Immature natural killer cell (primary cell): ENCODE data around the gene LMAN1L. TPM values are rescaled to one million over a fixed set of nuclear protein-coding genes. Genes with fewer than 3 reads are reported as not detected.

Experiments
- DNase-seq, 3 donors: peaks; one replicate each; pipeline ENCODE4 v3.0.0; 2022; ENCODE audit warnings: mixed read lengths in 1 of 3
- H3K27ac Mint-ChIP-seq, 6 donors: one replicate each; pipeline ENCODE4 v1.8.0; 2020; ENCODE audit warnings: mixed read lengths in 6 of 6, mild to moderate bottlenecking in 5 of 6, inconsistent platforms in 4 of 6, moderate library complexity in 3 of 6
- H3K27me3 Mint-ChIP-seq, 3 donors: one replicate each; pipeline ENCODE4 v1.8.0; 2020 to 2021; ENCODE audit warnings: low read depth in 3 of 3, mild to moderate bottlenecking in 3 of 3, mixed read lengths in 3 of 3, moderate library complexity in 3 of 3, inconsistent platforms in 1 of 3
- H3K36me3 Mint-ChIP-seq, 3 donors: one replicate each; pipeline ENCODE4 v1.8.0; 2020; ENCODE audit warnings: mixed read lengths in 3 of 3, inconsistent platforms in 2 of 3, mild to moderate bottlenecking in 2 of 3
- H3K4me1 Mint-ChIP-seq, 2 donors: one replicate each; pipeline ENCODE4 v1.8.0; 2020; ENCODE audit warnings: inconsistent platforms in 2 of 2, mild to moderate bottlenecking in 2 of 2, mixed read lengths in 2 of 2, moderate library complexity in 1 of 2
- H3K4me3 Mint-ChIP-seq, 5 donors: one replicate each; pipeline ENCODE4 v1.8.0; 2020; ENCODE audit warnings: mild to moderate bottlenecking in 5 of 5, mixed read lengths in 5 of 5, inconsistent platforms in 3 of 5, moderate library complexity in 3 of 5
- H3K9me3 Mint-ChIP-seq, 6 donors: one replicate each; pipeline ENCODE4 v1.8.0; 2020; ENCODE audit warnings: mild to moderate bottlenecking in 6 of 6, mixed read lengths in 6 of 6, inconsistent platforms in 4 of 6, moderate library complexity in 3 of 6
- polyA plus RNA-seq, 3 donors: library from polyadenylated mRNA; unstranded; fragments of 300-500 nt; fragmentation: Illumina TruSeq; gene quantifications; one replicate each; pipeline ENCODE4 v1.2.3, GENCODE V29; 2021

Gene LMAN1L
- polyA plus RNA-seq, 3 donors from 2014 or later, result not detected

DNA sequence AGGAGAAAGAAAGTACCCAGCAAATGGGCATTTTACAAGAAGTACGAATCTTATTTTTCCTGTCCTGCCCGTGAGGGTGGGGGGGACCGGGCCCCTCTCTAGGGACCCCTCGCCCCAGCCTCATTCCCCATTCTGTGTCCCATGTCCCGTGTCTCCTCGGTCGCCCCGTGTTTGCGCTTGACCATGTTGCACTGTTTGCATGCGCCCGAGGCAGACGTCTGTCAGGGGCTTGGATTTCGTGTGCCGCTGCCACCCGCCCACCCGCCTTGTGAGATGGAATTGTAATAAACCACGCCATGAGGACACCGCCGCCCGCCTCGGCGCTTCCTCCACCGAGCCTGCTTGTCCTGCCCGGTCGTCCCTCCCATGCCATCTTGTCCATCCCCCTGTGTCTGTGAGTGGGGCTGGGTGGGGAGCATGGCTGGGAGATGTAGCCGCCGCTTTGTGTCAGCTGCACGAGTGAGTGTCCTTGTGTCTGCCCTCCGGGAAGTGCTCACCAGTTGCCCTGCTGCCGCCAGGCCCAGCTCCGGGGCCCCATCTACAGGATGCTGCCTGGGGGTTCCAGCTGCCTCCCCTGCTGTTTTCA, 9.7 kb upstream of the LMAN1L start:
- no peak overlapping the region for H3K4me3 Mint-ChIP-seq
- H3K27me3 Mint-ChIP-seq, result peaks cover 1 to 9% (median 9%) of the 10 kb centered on the region in 3 donors

DNA sequence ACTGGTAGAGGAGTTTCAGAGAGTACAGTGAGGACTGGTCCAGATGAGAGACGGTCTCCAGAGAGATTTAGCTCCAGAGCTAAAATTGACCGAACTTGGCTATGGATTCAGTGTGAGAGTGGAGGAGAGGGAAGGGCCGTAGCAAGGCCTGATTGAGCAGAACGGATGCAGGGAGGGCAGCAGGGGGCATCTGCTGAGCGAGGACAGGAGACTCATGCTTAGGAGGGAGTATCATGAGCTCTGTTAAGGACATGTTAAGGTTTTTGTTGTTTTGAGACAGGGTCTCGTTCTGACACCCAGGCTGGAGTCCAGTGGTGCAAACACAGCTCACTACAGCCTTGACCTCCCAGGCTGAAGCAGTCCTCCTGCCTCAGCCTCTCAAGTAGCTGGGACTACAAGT, 7.7 kb upstream of the LMAN1L start:
- Mint-ChIP-seq H3K4me1 (peaks cover 32 to 37% of the 10 kb centered on the region in 2 donors), H3K36me3 (peaks cover 3 to 15% (median 5%) of the 10 kb centered on the region in 3 donors), H3K4me3 (no peak overlapping the region), H3K9me3 (no peaks in the 10 kb centered on the region), H3K27me3 (peaks cover 1 to 6% (median 6%) of the 10 kb centered on the region in 3 donors), H3K27ac (peak overlapping the region; percentile 56 to 89 (median 84))
- no peak for DNase-seq

More for the DNA sequence above, 9.7 kb upstream of the LMAN1L start:
- no peaks in the 10 kb centered on the region for H3K9me3 Mint-ChIP-seq
- no peak overlapping the region for H3K27ac Mint-ChIP-seq
- peaks cover 39 to 55% of the 10 kb centered on the region in 2 donors for H3K4me1 Mint-ChIP-seq
- no peak for DNase-seq
- H3K36me3 Mint-ChIP-seq, result peaks cover 3 to 22% (median 5%) of the 10 kb centered on the region in 3 donors

DNA sequence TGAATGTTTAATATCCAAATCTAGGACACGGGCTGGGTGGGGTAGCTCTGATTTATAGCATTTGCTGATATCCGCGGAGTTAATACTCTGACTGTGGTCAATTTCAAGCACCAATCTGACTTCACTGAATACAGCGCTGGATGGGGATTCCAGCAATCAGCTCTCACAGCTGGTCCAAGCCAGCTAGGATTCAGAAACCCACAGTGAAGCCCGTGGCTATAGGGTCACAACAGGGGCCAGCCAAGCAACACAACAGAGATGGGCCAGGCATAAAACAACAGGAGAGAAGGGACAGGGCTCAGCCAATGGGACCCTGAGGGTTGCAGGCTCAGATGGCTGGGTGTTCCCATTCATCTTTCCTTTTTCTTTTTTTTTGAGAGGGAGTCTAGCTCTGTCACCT, 5.4 kb upstream of the LMAN1L start:
- H3K4me1 Mint-ChIP-seq, result peaks cover 23 to 26% of the 10 kb centered on the region in 2 donors
- H3K4me3 Mint-ChIP-seq, result no peak overlapping the region
- H3K27me3 Mint-ChIP-seq, result peaks cover 0 to 3% (median 1%) of the 10 kb centered on the region in 3 donors
- peaks cover 3 to 11% (median 5%) of the 10 kb centered on the region in 3 donors for H3K36me3 Mint-ChIP-seq
- no peak for DNase-seq
- H3K9me3 Mint-ChIP-seq, result no peaks in the 10 kb centered on the region
- H3K27ac Mint-ChIP-seq, result peak overlapping the region; percentile 54 to 94 (median 78)

DNA sequence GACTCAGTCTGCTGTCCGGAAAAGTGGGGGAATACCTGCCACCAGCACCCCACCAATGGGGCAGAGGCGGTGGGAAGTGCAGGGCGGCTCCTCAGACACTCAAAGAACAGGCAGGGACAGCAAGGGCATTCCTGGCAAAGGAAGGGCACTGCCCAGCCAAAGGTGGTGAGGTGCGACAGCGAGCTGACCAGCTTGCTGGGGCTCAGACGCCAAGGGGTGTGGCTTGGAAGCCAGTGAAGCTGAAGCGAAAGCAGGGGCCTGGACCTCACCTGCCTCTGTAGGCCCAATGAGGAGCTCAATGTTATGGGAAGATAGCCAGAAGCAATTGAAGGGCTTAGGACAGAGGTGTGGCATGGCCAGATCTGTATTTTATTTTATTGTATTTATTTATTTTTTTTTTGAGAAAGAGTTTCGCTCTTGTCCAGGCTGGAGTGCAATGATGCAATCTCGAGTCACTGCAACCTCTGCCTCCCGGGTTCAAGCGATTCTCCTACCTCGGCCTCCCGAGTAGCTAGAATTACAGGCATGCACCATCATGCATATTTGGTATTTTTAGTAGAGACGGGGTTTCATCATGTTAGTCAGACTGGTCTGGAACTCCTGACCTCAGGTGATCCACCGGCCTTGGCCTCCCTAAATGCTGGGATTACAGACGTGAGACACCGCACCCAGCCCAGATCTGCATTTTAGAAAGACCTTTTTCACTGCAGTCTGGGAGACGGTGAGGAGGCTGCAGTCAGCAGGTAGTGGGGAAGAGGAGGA, 4.4 kb upstream of the LMAN1L start:
- Mint-ChIP-seq H3K9me3 (no peaks in the 10 kb centered on the region), H3K36me3 (peaks cover 3 to 7% (median 5%) of the 10 kb centered on the region in 3 donors), H3K27ac (peak overlapping the region; percentile 27 to 91 (median 79)), H3K4me1 (peaks cover 23 to 26% of the 10 kb centered on the region in 2 donors), H3K27me3 (peaks cover 0 to 3% (median 1%) of the 10 kb centered on the region in 3 donors), H3K4me3 (no peak overlapping the region)
- DNase-seq, result no peak

DNA sequence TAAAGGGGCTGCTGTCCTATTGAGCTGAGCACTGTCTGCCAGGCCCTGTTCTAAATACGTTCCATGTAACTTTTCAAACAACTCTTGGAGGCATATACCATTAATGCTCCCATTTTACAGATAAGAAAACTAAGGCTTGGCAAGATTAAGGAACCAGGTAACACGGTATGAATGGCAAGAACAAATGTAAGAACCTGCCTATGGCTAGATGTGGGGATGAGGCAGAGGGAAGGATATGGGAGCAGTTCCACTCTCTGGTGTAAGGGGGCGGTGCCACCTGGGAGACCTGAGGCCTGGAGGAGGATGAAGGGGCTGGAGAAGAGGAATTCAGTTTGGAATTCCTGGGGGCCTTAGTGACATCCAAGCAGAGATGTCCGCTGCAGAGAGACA, 3.8 kb upstream of the LMAN1L start:
- Mint-ChIP-seq H3K4me1 (peaks cover 23 to 25% of the 10 kb centered on the region in 2 donors), H3K9me3 (no peaks in the 10 kb centered on the region), H3K4me3 (no peak overlapping the region), H3K27me3 (peaks cover 0 to 3% (median 1%) of the 10 kb centered on the region in 3 donors), H3K36me3 (peaks cover 3 to 6% (median 4%) of the 10 kb centered on the region in 3 donors), H3K27ac (peak overlapping the region in 2 of 6 donors; percentile 11 to 27)
- no peak for DNase-seq

DNA sequence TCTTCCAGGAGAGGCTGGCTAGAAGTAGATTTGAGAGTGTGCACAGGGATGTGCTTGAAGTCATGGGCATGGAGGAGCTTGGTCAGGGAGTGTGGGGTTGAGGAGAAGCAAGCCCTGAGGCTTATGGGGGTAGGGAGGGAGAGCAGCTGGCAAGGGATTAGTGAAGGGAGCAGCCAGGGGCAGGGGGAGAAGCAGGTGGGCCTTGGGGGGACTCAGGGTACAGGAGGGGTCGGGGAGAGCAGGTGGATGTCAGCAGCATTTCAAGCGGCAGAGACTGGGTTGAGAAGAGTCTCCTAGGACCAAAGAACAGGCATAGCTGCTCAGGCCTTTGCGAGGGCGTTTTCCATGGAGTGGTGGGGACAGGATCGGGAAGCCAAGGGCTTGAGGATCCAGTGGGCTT, 3.4 kb upstream of the LMAN1L start:
- Mint-ChIP-seq H3K4me1 (peaks cover 21 to 23% of the 10 kb centered on the region in 2 donors), H3K27me3 (peaks cover 0 to 3% (median 1%) of the 10 kb centered on the region in 3 donors), H3K36me3 (peaks cover 0 to 2% (median under 1%) of the 10 kb centered on the region in 3 donors), H3K4me3 (no peak overlapping the region), H3K27ac (peak overlapping the region in 2 of 6 donors; percentile 29 to 53), H3K9me3 (no peaks in the 10 kb centered on the region)
- DNase-seq, result no peak

DNA sequence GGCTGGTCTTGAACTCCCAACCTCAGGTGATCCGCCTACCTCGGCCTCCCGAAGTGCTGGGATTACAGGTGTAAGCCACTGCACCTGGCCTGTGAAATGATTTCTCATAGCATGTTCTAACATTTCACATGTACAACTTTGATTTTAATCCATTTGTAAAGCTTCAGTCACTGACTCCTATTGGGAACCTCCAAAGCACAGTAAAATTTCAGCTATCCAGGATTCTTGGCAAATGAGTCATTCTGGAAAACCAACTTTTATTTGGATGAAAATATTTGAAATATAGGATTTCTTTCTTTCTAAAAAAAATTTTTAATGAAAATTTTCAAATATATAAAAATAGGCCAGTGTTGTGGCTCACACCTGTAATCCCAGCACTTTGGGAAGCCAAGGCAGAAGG, 2.7 kb upstream of the LMAN1L start:
- H3K9me3 Mint-ChIP-seq, result no peaks in the 10 kb centered on the region
- H3K4me1 Mint-ChIP-seq, result peaks cover 19 to 23% of the 10 kb centered on the region in 2 donors
- H3K36me3 Mint-ChIP-seq, result no peaks in the 10 kb centered on the region
- peaks cover 0 to 3% (median 1%) of the 10 kb centered on the region in 3 donors for H3K27me3 Mint-ChIP-seq
- no peak for DNase-seq
- H3K4me3 Mint-ChIP-seq, result no peak overlapping the region
- no peak overlapping the region for H3K27ac Mint-ChIP-seq

DNA sequence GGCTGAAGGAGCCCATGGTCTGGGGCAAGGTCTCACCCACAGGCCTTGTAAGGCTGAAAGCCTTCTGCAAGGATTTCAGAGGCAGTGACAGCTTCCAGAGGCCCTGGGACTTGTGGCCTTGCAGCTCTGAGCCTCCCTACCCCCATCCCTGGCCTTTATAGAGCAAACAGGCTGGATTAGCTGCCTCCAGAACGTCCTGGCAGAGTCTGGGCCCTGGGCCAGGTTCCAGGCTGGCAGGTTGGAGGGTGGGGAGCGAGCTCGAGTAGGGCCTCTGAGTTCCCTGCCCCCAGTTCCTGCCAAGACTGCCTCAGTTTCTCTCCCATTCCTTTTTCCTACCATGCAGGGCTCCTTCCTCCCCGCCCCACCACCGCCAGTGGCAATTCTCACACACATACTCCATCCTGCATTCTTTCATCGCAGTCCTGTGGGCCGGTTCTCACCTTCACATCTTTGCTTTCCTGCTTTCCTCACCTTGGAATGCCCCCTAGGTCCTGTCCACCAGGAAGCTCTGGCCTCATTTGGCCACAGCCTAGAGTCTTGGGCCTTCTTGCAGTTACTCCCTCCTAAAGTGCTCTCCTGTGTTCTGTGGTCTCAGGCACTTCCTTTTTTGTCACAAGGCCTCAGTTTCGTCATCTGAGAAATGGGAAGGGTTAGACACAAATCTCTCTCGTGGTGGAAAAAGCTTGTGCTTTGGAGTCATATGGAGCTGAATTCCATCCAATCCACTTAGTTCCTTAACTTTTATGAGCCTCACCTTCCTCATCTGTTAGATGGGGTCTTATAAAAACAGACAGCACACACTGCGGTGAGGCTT, 2.7 kb downstream of the LMAN1L start:
- no peak overlapping the region for H3K27ac Mint-ChIP-seq
- H3K27me3 Mint-ChIP-seq, result no peaks in the 10 kb centered on the region
- DNase-seq, result no peak
- no peaks in the 10 kb centered on the region for H3K36me3 Mint-ChIP-seq
- H3K9me3 Mint-ChIP-seq, result no peaks in the 10 kb centered on the region
- no peak overlapping the region for H3K4me3 Mint-ChIP-seq
- peaks cover 0 to 5% of the 10 kb centered on the region in 2 donors for H3K4me1 Mint-ChIP-seq

DNA sequence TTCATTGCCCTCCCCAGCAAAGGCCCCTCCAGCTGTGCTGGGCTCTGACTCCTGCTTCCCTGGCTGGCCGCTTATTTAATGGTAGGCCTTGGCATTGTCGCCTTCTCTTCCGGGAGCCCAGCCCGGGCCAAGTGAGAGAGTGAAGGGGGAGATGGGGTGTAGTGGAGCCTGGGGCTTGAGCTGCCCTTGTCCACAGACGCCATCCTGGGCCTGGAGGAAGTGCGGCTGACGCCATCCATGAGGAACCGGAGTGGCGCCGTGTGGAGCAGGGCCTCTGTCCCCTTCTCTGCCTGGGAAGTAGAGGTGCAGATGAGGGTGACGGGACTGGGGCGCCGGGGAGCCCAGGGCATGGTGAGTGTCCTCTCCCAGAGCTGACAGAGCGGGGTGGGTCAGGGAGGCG, 3.3 kb downstream of the LMAN1L start:
- Mint-ChIP-seq H3K36me3 (no peaks in the 10 kb centered on the region), H3K4me3 (no peak overlapping the region)
- DNase-seq, result no peak

DNA sequence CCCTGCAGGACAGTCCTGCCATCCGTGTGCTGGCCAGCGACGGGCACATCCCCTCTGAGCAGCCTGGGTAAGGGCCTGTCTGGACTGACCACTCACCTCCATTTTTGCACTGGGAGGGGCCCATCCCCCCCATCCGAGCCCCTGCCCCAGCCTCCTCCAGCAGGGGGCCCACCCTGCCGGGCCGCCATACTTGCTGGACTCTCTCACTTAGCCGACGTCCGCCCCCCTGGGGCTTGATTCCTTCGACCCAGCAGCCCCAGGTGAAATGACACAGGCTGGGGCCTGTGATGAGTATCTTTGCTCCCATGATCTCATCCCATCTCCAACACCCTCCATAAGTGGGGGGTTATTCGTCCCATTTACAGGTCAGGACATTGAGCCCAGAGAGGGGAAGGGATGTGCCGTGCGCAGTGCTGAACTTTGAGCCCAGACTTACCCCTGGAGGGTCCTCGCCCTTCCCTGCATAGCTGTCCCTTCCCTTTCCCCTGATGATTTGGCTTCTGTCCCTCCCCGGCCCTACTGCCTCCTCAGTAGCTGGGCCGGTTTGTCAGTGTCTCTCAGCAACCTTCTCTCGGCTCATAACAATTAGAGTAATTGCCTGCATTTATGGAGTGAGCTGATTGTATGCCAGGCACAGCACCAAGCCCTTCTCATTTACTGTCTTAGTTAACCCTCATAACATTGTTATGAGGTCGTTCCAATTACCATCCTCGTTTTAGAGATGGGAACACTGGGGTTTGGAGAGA, 4.2 kb downstream of the LMAN1L start:
- Mint-ChIP-seq H3K27ac (no peak overlapping the region), H3K27me3 (no peaks in the 10 kb centered on the region), H3K9me3 (no peaks in the 10 kb centered on the region), H3K4me1 (peaks cover 0 to 5% of the 10 kb centered on the region in 2 donors), H3K4me3 (no peak overlapping the region), H3K36me3 (no peaks in the 10 kb centered on the region)
- no peak for DNase-seq

More for the DNA sequence above, 3.3 kb downstream of the LMAN1L start:
- Mint-ChIP-seq H3K27me3 (no peaks in the 10 kb centered on the region), H3K27ac (no peak overlapping the region), H3K9me3 (no peaks in the 10 kb centered on the region), H3K4me1 (peaks cover 0 to 5% of the 10 kb centered on the region in 2 donors)

DNA sequence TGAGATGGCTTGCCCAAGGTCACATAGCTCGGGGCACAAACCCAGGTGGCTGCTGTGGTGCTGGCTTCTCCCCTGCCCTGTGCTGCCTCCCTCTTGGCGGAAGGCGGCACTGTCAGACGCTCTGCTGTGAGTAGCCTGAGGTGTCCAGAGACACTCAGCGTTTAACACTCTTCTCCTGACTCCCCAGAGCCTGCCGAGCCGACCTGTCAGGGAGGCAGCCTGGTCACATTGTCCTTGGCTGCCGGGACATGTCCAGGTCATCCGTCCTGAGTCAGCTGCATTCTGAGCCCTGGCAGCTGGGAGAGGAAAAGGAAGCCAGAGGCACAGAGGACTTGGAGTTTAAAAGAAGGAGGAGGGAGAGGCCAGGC, 4.7 kb downstream of the LMAN1L start:
- Mint-ChIP-seq H3K4me1 (peaks cover 0 to 5% of the 10 kb centered on the region in 2 donors), H3K4me3 (no peak overlapping the region), H3K27me3 (no peaks in the 10 kb centered on the region), H3K27ac (no peak overlapping the region), H3K9me3 (no peaks in the 10 kb centered on the region), H3K36me3 (no peaks in the 10 kb centered on the region)
- DNase-seq, result no peak

DNA sequence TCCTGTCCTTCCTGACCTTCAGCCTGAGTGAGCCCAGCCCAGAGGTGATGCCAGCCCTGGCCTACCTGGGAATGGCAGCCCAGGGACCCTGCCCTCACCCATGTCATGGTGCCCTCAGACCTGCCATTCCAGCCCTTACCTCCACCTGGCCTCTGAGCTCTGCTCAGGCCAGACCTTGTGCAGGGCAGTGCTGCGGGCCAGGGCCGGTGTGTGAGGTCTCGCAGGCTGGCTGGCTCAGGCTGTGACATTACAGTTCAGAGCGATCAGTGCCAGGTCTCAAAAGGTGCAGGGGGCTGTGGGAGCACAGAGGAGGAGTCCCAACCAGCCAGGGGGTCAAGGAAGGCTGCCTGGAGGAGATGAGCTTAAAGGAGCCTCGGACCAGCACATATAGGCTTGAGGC, 7.4 kb downstream of the LMAN1L start:
- Mint-ChIP-seq H3K4me1 (peaks cover 5% of the 10 kb centered on the region in 2 donors), H3K36me3 (no peaks in the 10 kb centered on the region), H3K27me3 (peaks cover 2% of the 10 kb centered on the region in 3 donors), H3K27ac (no peak overlapping the region), H3K4me3 (no peak overlapping the region), H3K9me3 (no peaks in the 10 kb centered on the region)
- no peak for DNase-seq

DNA sequence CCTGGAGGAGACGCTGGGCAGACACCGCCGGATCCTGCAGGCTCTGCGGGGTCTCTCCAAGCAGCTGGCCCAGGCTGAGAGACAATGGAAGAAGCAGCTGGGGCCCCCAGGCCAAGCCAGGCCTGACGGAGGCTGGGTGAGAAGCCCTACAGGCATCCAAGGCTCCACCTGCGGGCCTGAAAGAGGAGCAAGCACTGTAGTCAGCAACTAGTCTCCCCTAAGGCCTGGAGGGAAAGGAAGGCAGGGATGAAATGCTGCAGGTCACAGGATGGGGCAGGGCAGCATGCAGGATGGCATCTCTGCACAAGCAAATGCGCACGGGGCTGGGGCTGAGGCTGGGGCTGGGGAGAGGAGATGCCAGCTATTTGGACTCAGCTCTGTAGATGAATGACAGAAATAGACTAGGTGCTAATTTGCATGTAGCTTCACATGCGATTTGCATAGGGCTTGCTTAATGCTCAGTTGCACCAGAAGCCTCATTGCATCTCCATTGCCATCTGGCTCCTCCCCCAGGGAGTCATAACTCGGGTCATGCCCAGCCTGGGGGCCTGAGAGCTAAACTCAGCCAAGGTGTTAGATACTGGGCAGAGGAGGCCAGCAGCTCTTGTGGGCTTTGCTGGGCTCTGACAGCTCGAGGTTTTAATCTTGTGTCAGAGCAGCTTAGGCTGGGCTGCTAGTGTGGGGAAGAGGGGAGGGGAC, 8.6 kb downstream of the LMAN1L start:
- no peak for DNase-seq
- no peaks in the 10 kb centered on the region for H3K36me3 Mint-ChIP-seq
- no peak overlapping the region for H3K27ac Mint-ChIP-seq
- peaks cover 2 to 3% (median 2%) of the 10 kb centered on the region in 3 donors for H3K27me3 Mint-ChIP-seq
- H3K9me3 Mint-ChIP-seq, result no peaks in the 10 kb centered on the region
- no peak overlapping the region for H3K4me3 Mint-ChIP-seq
- H3K4me1 Mint-ChIP-seq, result peaks cover 7% of the 10 kb centered on the region in 2 donors
